ENCODE results near the gene TMEM121B.

TMEM121B gene

DNA sequence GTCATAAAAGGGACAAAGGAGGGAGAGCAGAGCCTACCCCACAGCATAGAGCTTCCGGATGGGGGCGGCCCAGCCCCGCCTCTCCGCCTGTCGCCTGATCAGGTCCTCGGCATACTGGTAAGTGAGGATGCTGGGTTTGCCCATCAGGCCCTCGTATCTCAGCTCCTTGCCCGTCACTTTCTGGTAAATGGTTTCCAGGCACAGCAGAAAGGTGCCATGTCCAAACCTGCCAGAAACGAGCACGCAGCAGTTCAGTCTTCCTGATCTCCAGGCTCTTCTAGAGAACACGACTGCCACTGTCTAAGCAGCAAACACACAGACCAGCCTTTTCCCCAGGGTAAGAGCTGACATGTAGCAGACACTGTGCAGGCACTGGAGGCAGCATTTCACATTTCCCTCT lies 17.4 kb upstream of the TMEM121B start:
- DNase-seq (ENCODE audit: low read depth), result no peak

DNA sequence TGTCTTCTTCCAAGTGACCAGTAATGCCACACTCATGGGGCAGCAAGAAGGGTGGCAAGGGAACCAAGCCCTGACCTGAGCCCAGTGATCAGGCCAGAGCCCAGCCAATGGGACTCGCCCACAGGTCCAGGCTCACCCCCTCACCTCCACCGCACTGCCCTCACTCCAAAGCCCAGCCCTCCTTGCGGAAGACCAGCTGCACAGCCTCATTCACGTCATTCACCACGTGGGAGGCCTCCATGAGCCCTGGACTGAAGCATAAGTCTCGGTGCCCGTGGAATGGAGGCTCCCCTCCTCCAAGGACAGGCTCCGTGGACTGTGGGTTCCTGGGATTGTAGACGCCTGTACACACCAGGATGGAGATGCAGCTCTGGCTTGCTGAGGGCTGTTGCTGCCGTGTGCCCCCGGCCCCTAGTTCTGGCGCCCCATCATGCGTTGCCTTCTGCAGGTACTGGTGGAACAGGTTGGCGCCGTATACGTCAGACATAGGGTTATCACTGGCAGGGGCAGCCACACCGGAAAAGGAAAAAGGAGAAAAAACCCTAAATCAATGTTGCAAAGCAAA lies 16.8 kb upstream of the TMEM121B start:
- no peak for DNase-seq (ENCODE audit: low read depth)
- TF ChIP-seq, protein P1, sequence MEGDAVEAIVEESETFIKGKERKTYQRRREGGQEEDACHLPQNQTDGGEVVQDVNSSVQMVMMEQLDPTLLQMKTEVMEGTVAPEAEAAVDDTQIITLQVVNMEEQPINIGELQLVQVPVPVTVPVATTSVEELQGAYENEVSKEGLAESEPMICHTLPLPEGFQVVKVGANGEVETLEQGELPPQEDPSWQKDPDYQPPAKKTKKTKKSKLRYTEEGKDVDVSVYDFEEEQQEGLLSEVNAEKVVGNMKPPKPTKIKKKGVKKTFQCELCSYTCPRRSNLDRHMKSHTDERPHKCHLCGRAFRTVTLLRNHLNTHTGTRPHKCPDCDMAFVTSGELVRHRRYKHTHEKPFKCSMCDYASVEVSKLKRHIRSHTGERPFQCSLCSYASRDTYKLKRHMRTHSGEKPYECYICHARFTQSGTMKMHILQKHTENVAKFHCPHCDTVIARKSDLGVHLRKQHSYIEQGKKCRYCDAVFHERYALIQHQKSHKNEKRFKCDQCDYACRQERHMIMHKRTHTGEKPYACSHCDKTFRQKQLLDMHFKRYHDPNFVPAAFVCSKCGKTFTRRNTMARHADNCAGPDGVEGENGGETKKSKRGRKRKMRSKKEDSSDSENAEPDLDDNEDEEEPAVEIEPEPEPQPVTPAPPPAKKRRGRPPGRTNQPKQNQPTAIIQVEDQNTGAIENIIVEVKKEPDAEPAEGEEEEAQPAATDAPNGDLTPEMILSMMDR (IDR thresholded peaks at IDR 0.05; ENCODE audit: control insufficient read depth, extremely low read depth, insufficient read depth), result no peak
- H3K4me3 ChIP-seq (ENCODE audit: low read depth, low read length), result no peak overlapping the region

More for the DNA sequence above, 17.4 kb upstream of the TMEM121B start:
- no peak overlapping the region for H3K4me3 ChIP-seq (ENCODE audit: low read depth, low read length)
- TF ChIP-seq, protein P1 (IDR thresholded peaks at IDR 0.05; ENCODE audit: control insufficient read depth, extremely low read depth, insufficient read depth), result no peak

DNA sequence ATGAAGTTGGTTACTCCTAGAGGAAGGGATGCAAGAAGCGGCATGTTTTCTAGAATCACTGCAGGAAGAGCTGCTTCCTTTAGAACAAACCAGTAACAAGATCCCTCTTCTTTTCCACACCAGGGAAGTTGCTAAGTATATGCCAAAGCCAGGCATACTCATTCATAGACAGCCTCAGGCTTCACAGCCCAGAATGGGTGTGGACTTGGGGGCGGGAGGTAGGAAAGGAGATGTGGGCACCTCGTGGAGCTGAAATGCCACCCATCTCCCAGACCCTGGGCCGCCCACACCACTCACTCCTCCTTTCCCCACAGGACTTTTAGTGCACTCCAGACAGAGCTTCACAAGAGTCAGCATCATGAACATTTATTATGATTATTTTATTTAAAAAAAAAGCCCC lies 16.0 kb upstream of the TMEM121B start:
- no peak overlapping the region for H3K4me3 ChIP-seq (ENCODE audit: low read depth, low read length)
- DNase-seq (ENCODE audit: low read depth), result no peak
- TF ChIP-seq, protein P1 (IDR thresholded peaks at IDR 0.05; ENCODE audit: control insufficient read depth, extremely low read depth, insufficient read depth), result no peak

DNA sequence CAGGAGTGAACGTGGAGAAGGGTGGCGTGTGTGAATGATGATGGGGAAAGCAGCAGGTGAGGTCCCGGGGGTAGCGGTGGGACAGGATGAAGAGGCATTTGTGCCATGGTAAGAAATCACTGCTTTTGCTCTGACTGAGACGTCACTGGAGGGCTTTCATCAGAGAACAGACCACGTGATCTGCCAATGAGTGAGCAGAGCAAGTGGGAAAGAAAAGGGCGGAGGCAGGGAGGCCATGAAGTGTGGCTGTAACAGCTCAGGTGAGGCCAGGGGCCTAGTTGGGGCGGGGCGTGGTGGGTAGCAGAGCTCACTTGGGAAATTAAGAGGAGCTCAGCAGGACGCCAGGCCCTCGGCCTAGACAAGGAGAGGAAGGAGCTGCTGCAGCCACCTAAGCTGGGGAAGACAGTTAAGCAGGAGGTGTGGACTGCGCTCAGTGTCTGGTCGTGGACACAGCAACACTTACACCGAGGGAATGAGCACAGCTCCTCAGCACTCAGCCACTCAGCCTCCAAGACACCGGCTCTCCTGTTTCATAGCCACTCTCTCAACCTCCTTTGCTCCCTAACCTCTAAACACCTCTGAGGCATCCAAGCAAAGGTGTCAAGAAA lies 14.1 kb upstream of the TMEM121B start:
- DNase-seq (ENCODE audit: low read depth), result no peak
- TF ChIP-seq, protein P1 (IDR thresholded peaks at IDR 0.05; ENCODE audit: control insufficient read depth, extremely low read depth, insufficient read depth), result no peak
- no peak overlapping the region for H3K4me3 ChIP-seq (ENCODE audit: low read depth, low read length)

DNA sequence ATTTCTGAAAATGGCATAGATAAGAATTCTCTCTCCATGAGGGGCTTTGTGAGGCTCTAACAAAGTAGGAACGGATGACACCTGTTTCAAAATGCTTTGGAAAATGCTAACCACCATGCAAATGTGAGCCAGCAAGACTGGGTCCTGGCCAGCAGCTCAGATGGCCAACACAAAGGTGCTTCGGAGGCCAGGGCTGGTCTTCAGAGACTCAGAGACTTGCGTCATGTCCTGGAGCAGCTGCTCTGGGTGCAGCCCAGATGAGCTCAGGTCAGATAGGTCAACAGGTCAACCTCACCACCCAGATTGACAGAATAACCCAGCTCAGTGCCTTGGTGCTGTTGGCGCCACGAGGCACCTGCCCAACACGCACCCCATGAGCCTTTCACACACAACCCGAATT lies 12.0 kb upstream of the TMEM121B start:
- TF ChIP-seq, protein P1 (IDR thresholded peaks at IDR 0.05; ENCODE audit: control insufficient read depth, extremely low read depth, insufficient read depth), result no peak
- H3K4me3 ChIP-seq (ENCODE audit: low read depth, low read length), result no peak overlapping the region
- DNase-seq (ENCODE audit: low read depth), result no peak

DNA sequence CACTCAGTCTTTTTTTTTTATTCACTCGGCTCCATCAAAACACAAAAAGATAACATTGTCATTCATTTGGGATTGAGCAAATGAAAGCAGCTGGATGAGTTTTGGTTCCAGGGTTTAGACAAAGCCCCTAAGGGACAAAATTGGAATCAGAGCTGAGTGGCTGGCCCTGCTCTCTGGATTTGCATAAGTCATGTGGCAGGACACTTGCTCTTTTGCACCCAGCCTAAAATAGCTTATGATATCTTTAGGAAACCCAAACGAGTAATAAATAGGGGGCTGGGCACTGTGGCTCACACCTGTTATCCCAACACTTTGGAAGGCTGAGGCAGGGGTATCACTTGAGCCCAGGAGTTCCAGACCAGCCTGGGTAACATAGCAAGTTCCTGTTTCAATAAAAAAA lies 11.0 kb upstream of the TMEM121B start:
- TF ChIP-seq, protein P1 (IDR thresholded peaks at IDR 0.05; ENCODE audit: control insufficient read depth, extremely low read depth, insufficient read depth), result no peak
- H3K4me3 ChIP-seq (ENCODE audit: low read depth, low read length), result no peak overlapping the region
- DNase-seq (ENCODE audit: low read depth), result no peak

DNA sequence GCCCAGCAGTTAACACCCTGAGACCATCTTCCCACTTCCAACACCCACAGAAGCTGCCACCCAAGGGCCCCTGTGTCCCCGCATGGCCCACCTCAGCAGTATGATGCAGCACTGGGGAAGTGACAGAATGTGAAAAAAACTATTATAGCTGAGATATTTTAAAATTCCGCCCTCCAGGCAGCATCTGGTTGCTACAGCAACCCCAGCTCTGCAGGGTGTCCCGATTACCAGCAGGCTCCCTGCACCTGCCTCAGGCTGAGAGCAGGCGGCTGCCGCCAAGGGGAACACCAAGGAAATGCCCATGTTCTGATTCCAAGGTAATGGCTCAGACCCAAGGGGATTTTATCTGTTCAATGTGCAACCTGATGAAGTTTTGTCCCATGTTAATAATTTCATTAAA lies 10.5 kb upstream of the TMEM121B start:
- DNase-seq (ENCODE audit: low read depth), result no peak
- no peak overlapping the region for H3K4me3 ChIP-seq (ENCODE audit: low read depth, low read length)
- TF ChIP-seq, protein P1 (IDR thresholded peaks at IDR 0.05; ENCODE audit: control insufficient read depth, extremely low read depth, insufficient read depth), result no peak

Data from LNCaP clone FGC (cell line).